HCEC 1CT (cell line): ENCODE results near the gene ODAD2.
"Not testable (repeated sequence)": the region's sequence is repeated elsewhere in the genome, so short reads cannot be mapped to it uniquely, and the experiment has no call there.

Experiments
- DNase-seq: peaks from one replicate; pipeline ENCODE4 v3.0.0-alpha.2; 2017

The ODAD2 gene

GRCh38 chr10:27998954-27999275, at the start of gene ODAD2:
Gene ODAD2, minus strand, starts transcription at chr10:27999079. Its CDS starts 3,937 bp downstream, at chr10:27995142.
- DNase-seq: no peak

GRCh38 chr10:28047061-28047460, 48.2 kb upstream of the ODAD2 start:
- no peak for DNase-seq

GRCh38 chr10:28046579-28046978, 47.7 kb upstream of the ODAD2 start:
- no peak for DNase-seq

- no peak for DNase-seq
These were observed 45.1 kb upstream of the ODAD2 start for GRCh38 chr10:28043941-28044340.

- DNase-seq: peak; percentile 28
These were observed 37.7 kb upstream of the ODAD2 start for GRCh38 chr10:28036587-28036986.

- no peak for DNase-seq
These were observed 22.4 kb upstream of the ODAD2 start for GRCh38 chr10:28020993-28021982.

- peak; percentile 3 for DNase-seq
These were observed 21.4 kb upstream of the ODAD2 start for GRCh38 chr10:28020080-28020860.

- DNase-seq: no peak
These were observed 15.8 kb upstream of the ODAD2 start for GRCh38 chr10:28014651-28015050.

GRCh38 chr10:28012990-28013515, 14.2 kb upstream of the ODAD2 start:
- no peak for DNase-seq

- no peak for DNase-seq
These were observed 11.9 kb upstream of the ODAD2 start for GRCh38 chr10:28010821-28011220.

- no peak for DNase-seq
These were observed 9.2 kb upstream of the ODAD2 start for GRCh38 chr10:28008054-28008453.

- no peak for DNase-seq
These were observed 2.5 kb upstream of the ODAD2 start for GRCh38 chr10:28001353-28001752.

- DNase-seq: no peak
These were observed 513 bp downstream of the ODAD2 start for GRCh38 chr10:27998178-27998953.

GRCh38 chr10:27997865-27998177, 1.1 kb downstream of the ODAD2 start:
- no peak for DNase-seq

GRCh38 chr10:27995311-27995710, 3.6 kb downstream of the ODAD2 start:
- DNase-seq: no peak

GRCh38 chr10:27989357-27989756, 9.5 kb downstream of the ODAD2 start:
- DNase-seq: not testable (repeated sequence)

GRCh38 chr10:27986821-27987220, 12.1 kb downstream of the ODAD2 start:
- DNase-seq: no peak

- DNase-seq: no peak
These were observed 15.9 kb downstream of the ODAD2 start for GRCh38 chr10:27982875-27983543.

- no peak for DNase-seq
These were observed 17.1 kb downstream of the ODAD2 start for GRCh38 chr10:27981744-27982143.

- not testable (repeated sequence) for DNase-seq
These were observed 28.1 kb downstream of the ODAD2 start for GRCh38 chr10:27970795-27971194.

- DNase-seq: not testable (repeated sequence)
These were observed 28.9 kb downstream of the ODAD2 start for GRCh38 chr10:27969931-27970330.

- DNase-seq: no peak
These were observed 39.7 kb downstream of the ODAD2 start for GRCh38 chr10:27959093-27959715.
